HepG2 (cell line): ENCODE data around the gene EMILIN1. TPM values are rescaled to one million over a fixed set of nuclear protein-coding genes. Genes with fewer than 3 reads are reported as not detected.
A peak's percentile ranks its signal among the peaks of the same experiment; 100 is the strongest.

Experiments used
- ATF7 ChIP-seq, 2 experiments: fragments of 450-650 bp in 1 of 2; sonication (generic) in 1 of 2; formaldehyde crosslinking in 1 of 2; IDR thresholded peaks; 2 replicates each; pipeline versions ENCODE4 v1.4.0 to v1.6.1; 2016 to 2020; ENCODE audit warnings: antibody characterized with exemption in 1 of 2, mild to moderate bottlenecking in 1 of 2, missing genetic modification reagents in 1 of 2
- NCOA5 ChIP-seq: sonication (generic); formaldehyde crosslinking; IDR thresholded peaks from 2 replicates; pipeline ENCODE4 v1.4.0; 2020; ENCODE audit warnings: missing genetic modification reagents
- PLRG1 ChIP-seq: fragments of 450-650 bp; conservative IDR thresholded peaks from 2 replicates; pipeline ENCODE4 v1.6.1; 2016
- U2AF2 ChIP-seq: fragments of 200-400 bp; formaldehyde crosslinking; IDR thresholded peaks from 2 replicates; pipeline ENCODE4 v1.6.1; 2017; ENCODE audit warnings: low read depth, mild to moderate bottlenecking, low read length
- ZNF101 ChIP-seq: sonication (generic); formaldehyde crosslinking; IDR thresholded peaks from 2 replicates; pipeline ENCODE4 v1.4.0; 2020; ENCODE audit warnings: mild to moderate bottlenecking, low read depth, missing genetic modification reagents, borderline replicate concordance
- ZNF143 ChIP-seq: sonication (generic); formaldehyde crosslinking; IDR thresholded peaks from 2 replicates; pipeline ENCODE4 v1.4.0; 2020; ENCODE audit warnings: missing genetic modification reagents
- ZNF337 ChIP-seq: sonication (generic); formaldehyde crosslinking; IDR thresholded peaks from 2 replicates; pipeline ENCODE4 v1.5.1; 2020; ENCODE audit warnings: missing genetic modification reagents, low read depth, mild to moderate bottlenecking, borderline replicate concordance
- ZNF552 ChIP-seq: sonication (generic); formaldehyde crosslinking; IDR thresholded peaks from 2 replicates; pipeline ENCODE4 v1.9.0; 2022; ENCODE audit warnings: missing genetic modification reagents, mild to moderate bottlenecking, borderline replicate concordance
- polyA plus RNA-seq, 8 experiments: library from polyadenylated mRNA; depleted of rRNA in 3 of 8; stranded (reverse) in 7 of 8; unstranded in 1 of 8; fragments of >200 nt; fragmentation: Illumina TruSeq in 4 of 8; extraction: Trizol in 4 of 8; gene quantifications; 2 replicates each; pipeline versions ENCODE4 v1.2.1 to v1.2.3, GENCODE V29; 2011 to 2016; ENCODE audit warnings: low read depth in 4 of 8, missing spikeins in 1 of 8, mixed read lengths in 1 of 8; ENCODE audit not compliant: insufficient read depth in 1 of 8
- total RNA-seq, 5 experiments: library from RNA; depleted of rRNA; stranded (reverse); fragments of >200 nt; fragmentation: Illumina TruSeq; extraction: Trizol; gene quantifications; 2 replicates each; pipeline ENCODE4 v1.2.3, GENCODE V29; 2016; ENCODE audit warnings: low read depth in 1 of 5
- TF ChIP-seq, protein P1 (sequence below), 2 experiments: fragments of 450-650 bp in 1 of 2; sonication (generic) in 1 of 2; formaldehyde crosslinking in 1 of 2; IDR thresholded peaks; 2 replicates each; pipeline versions ENCODE4 v1.6.1 to v1.8.0; 2016 to 2022; ENCODE audit warnings: antibody characterized with exemption in 1 of 2, mild to moderate bottlenecking in 1 of 2, missing genetic modification reagents in 1 of 2
- TF ChIP-seq, protein P2 (sequence below): sonication (generic); formaldehyde crosslinking; IDR thresholded peaks from 2 replicates; pipeline ENCODE4 v1.5.1; 2020; ENCODE audit warnings: missing genetic modification reagents, mild to moderate bottlenecking, borderline replicate concordance
- TF ChIP-seq, protein P3 (sequence below): sonication (generic); formaldehyde crosslinking; IDR thresholded peaks from 2 replicates; pipeline ENCODE4 v1.5.0; 2020; ENCODE audit warnings: missing genetic modification reagents, mild to moderate bottlenecking, borderline replicate concordance
- TF ChIP-seq, protein P4 (sequence below): sonication (generic); formaldehyde crosslinking; IDR thresholded peaks from 2 replicates; pipeline ENCODE4 v1.8.1; 2023; ENCODE audit warnings: mild to moderate bottlenecking, missing genetic modification reagents
- TF ChIP-seq, protein P5 (sequence below): sonication (generic); formaldehyde crosslinking; IDR thresholded peaks from 2 replicates; pipeline ENCODE4 v1.8.0; 2022; ENCODE audit warnings: mild to moderate bottlenecking, missing genetic modification reagents, moderate library complexity

The EMILIN1 gene
- total and polyA plus RNA-seq, 2 of the 13 experiments (the other 11 are each of a cell fraction or from before 2014, with no cell fraction given): 8.1 to 9.7 TPM

DNA sequence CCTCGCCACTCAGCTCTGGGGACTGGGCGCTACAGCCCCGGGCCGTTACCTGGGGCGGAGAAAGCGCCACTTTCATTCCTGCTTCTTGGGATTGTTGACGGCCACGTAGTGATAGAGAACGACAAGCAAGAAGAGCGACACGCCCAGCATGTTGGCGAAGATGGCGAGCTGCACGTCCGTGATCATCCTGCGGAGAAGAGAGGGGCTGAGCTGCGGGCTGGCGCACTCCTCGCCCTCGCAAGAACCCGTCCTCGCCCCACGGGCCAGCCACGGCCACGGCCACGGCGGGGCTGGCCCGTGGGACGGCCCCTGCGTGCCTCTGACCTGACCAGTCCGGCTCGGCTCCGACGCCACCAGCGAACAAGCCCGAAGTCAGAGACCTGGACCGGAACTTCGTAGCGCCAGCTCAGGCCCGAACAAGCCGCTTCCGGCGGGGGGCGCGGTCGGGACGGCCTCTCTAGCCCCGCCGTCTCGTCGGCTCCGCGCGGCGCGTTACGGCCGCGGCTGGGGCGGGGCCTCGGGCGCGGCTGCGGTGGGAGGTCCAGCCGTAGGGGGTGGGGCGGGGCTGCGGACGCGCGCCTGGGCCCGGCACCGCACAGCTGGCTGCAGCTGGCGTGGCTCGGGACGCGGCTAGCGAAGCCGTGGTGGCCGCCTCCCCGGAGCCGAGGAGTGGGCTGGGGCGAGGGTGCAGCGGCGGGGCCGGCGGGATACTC is 7.0 kb upstream of the EMILIN1 start, which contains the start of gene OST4 (continued):
- TF ChIP-seq, protein P1, sequence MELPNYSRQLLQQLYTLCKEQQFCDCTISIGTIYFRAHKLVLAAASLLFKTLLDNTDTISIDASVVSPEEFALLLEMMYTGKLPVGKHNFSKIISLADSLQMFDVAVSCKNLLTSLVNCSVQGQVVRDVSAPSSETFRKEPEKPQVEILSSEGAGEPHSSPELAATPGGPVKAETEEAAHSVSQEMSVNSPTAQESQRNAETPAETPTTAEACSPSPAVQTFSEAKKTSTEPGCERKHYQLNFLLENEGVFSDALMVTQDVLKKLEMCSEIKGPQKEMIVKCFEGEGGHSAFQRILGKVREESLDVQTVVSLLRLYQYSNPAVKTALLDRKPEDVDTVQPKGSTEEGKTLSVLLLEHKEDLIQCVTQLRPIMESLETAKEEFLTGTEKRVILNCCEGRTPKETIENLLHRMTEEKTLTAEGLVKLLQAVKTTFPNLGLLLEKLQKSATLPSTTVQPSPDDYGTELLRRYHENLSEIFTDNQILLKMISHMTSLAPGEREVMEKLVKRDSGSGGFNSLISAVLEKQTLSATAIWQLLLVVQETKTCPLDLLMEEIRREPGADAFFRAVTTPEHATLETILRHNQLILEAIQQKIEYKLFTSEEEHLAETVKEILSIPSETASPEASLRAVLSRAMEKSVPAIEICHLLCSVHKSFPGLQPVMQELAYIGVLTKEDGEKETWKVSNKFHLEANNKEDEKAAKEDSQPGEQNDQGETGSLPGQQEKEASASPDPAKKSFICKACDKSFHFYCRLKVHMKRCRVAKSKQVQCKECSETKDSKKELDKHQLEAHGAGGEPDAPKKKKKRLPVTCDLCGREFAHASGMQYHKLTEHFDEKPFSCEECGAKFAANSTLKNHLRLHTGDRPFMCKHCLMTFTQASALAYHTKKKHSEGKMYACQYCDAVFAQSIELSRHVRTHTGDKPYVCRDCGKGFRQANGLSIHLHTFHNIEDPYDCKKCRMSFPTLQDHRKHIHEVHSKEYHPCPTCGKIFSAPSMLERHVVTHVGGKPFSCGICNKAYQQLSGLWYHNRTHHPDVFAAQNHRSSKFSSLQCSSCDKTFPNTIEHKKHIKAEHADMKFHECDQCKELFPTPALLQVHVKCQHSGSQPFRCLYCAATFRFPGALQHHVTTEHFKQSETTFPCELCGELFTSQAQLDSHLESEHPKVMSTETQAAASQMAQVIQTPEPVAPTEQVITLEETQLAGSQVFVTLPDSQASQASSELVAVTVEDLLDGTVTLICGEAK (IDR thresholded peaks at IDR 0.05): peak; percentile 52; the same call in 1 of the 2 replicates
- TF ChIP-seq, protein P1 (CRISPR knock-in tag; IDR thresholded peaks at IDR 0.05): no peak; the same call in 1 of the 2 replicates
- no peak for TF ChIP-seq PLRG1
- TF ChIP-seq U2AF2: no peak
- no peak for TF ChIP-seq NCOA5 (CRISPR knock-in tag)
- no peak for TF ChIP-seq ATF7 (IDR thresholded peaks at IDR 0.05)
- no peak for TF ChIP-seq ATF7 (CRISPR knock-in tag; IDR thresholded peaks at IDR 0.05)
- no peak for TF ChIP-seq ZNF101 (CRISPR knock-in tag)
- no peak; the same call in 1 of the 2 replicates for TF ChIP-seq ZNF552 (CRISPR knock-in tag)
- TF ChIP-seq, protein P2, sequence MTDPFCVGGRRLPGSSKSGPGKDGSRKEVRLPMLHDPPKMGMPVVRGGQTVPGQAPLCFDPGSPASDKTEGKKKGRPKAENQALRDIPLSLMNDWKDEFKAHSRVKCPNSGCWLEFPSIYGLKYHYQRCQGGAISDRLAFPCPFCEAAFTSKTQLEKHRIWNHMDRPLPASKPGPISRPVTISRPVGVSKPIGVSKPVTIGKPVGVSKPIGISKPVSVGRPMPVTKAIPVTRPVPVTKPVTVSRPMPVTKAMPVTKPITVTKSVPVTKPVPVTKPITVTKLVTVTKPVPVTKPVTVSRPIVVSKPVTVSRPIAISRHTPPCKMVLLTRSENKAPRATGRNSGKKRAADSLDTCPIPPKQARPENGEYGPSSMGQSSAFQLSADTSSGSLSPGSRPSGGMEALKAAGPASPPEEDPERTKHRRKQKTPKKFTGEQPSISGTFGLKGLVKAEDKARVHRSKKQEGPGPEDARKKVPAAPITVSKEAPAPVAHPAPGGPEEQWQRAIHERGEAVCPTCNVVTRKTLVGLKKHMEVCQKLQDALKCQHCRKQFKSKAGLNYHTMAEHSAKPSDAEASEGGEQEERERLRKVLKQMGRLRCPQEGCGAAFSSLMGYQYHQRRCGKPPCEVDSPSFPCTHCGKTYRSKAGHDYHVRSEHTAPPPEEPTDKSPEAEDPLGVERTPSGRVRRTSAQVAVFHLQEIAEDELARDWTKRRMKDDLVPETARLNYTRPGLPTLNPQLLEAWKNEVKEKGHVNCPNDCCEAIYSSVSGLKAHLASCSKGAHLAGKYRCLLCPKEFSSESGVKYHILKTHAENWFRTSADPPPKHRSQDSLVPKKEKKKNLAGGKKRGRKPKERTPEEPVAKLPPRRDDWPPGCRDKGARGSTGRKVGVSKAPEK: 0 out of 2 replicates have a peak, but pooled peaks have one; percentile 84
- TF ChIP-seq ZNF143 (CRISPR knock-in tag): peak; percentile 81
- TF ChIP-seq ZNF337 (CRISPR knock-in tag): no peak; the same call in 1 of the 2 replicates
- TF ChIP-seq, protein P3, sequence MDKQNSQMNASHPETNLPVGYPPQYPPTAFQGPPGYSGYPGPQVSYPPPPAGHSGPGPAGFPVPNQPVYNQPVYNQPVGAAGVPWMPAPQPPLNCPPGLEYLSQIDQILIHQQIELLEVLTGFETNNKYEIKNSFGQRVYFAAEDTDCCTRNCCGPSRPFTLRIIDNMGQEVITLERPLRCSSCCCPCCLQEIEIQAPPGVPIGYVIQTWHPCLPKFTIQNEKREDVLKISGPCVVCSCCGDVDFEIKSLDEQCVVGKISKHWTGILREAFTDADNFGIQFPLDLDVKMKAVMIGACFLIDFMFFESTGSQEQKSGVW (CRISPR knock-in tag): no peak
- TF ChIP-seq, protein P4, sequence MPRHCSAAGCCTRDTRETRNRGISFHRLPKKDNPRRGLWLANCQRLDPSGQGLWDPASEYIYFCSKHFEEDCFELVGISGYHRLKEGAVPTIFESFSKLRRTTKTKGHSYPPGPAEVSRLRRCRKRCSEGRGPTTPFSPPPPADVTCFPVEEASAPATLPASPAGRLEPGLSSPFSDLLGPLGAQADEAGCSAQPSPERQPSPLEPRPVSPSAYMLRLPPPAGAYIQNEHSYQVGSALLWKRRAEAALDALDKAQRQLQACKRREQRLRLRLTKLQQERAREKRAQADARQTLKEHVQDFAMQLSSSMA: no peak
- TF ChIP-seq, protein P5, sequence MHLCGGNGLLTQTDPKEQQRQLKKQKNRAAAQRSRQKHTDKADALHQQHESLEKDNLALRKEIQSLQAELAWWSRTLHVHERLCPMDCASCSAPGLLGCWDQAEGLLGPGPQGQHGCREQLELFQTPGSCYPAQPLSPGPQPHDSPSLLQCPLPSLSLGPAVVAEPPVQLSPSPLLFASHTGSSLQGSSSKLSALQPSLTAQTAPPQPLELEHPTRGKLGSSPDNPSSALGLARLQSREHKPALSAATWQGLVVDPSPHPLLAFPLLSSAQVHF: no peak
